HG03139 (cell line): ENCODE data around the gene KPNA6.
"Not testable (repeated sequence)": the region's sequence is repeated elsewhere in the genome, so short reads cannot be mapped to it uniquely, and the experiment has no call there.

Experiments used
- ATAC-seq: cut with Tn5 transposase; IDR thresholded peaks from one replicate; pipeline ENCODE4 v1.9.1; 2021; ENCODE audit not compliant: unreplicated experiment

The KPNA6 gene

GRCh38 chr1:32138965-32139364, 31.1 kb downstream of the KPNA6 start:
- no peak for ATAC-seq

- ATAC-seq: no peak
Observed at GRCh38 chr1:32142446-32143301, 34.8 kb downstream of the KPNA6 start.

GRCh38 chr1:32143302-32143695, 35.4 kb downstream of the KPNA6 start:
- ATAC-seq: not testable (repeated sequence)

GRCh38 chr1:32144033-32144432, 36.2 kb downstream of the KPNA6 start:
- no peak for ATAC-seq

- not testable (repeated sequence) for ATAC-seq
Observed at GRCh38 chr1:32147799-32148198, 39.9 kb downstream of the KPNA6 start.

- ATAC-seq: no peak
Observed at GRCh38 chr1:32150847-32151246, 43.0 kb downstream of the KPNA6 start.

- ATAC-seq: no peak
Observed at GRCh38 chr1:32151319-32151787, 43.5 kb downstream of the KPNA6 start.

GRCh38 chr1:32159189-32159588, 51.3 kb downstream of the KPNA6 start:
- ATAC-seq: no peak

GRCh38 chr1:32163405-32163804, 55.5 kb downstream of the KPNA6 start:
- no peak for ATAC-seq

GRCh38 chr1:32165633-32166032, 57.8 kb downstream of the KPNA6 start:
- ATAC-seq: not testable (repeated sequence)

- no peak for ATAC-seq
Observed at GRCh38 chr1:32170991-32171390, 63.1 kb downstream of the KPNA6 start.

GRCh38 chr1:32172621-32173245, 64.9 kb downstream of the KPNA6 start:
- no peak for ATAC-seq

GRCh38 chr1:32178380-32179192, 70.7 kb downstream of the KPNA6 start:
- no peak for ATAC-seq

GRCh38 chr1:32179193-32179442, 71.3 kb downstream of the KPNA6 start:
- ATAC-seq: no peak

- ATAC-seq: peak; percentile 85
Observed at GRCh38 chr1:32179443-32180185, 71.8 kb downstream of the KPNA6 start, which contains the start of gene TXLNA. TSS of gene TXLNA (plus strand) at chr1:32179675. CDS start at chr1:32180346, 671 bp downstream.

GRCh38 chr1:32180186-32181060, 72.6 kb downstream of the KPNA6 start:
- ATAC-seq: no peak

GRCh38 chr1:32181065-32181464, 73.2 kb downstream of the KPNA6 start:
- ATAC-seq: no peak

GRCh38 chr1:32181563-32181962, 73.7 kb downstream of the KPNA6 start:
- no peak for ATAC-seq

GRCh38 chr1:32182060-32182459, 74.2 kb downstream of the KPNA6 start:
- ATAC-seq: no peak

- ATAC-seq: no peak
Observed at GRCh38 chr1:32184650-32185049, 76.8 kb downstream of the KPNA6 start.
